GM11168 (cell line): ENCODE measurements around the gene MAP4K2.

ENCODE experiments used
- in situ Hi-C: fragments of 300-500 bp; cut with MboI; formaldehyde crosslinking; loops from one replicate; pipeline ENCODE4 v1.12.0; 2022; ENCODE audit warnings: low sequenced_read_pairs; ENCODE audit not compliant: unreplicated experiment

Gene MAP4K2

GRCh38 chr11:64839887-64840782, 37.1 kb upstream of the MAP4K2 start:
- in situ Hi-C loops, result no loop called here

GRCh38 chr11:64839335-64839734, 36.3 kb upstream of the MAP4K2 start:
- in situ Hi-C loops, result no loop called here

GRCh38 chr11:64838600-64839334, 35.8 kb upstream of the MAP4K2 start:
- in situ Hi-C loops, result no loop called here

- in situ Hi-C loops, result no loop called here
Observed at GRCh38 chr11:64837887-64838351, 34.9 kb upstream of the MAP4K2 start.

- in situ Hi-C loops, result no loop called here
Observed at GRCh38 chr11:64836448-64837072, 33.5 kb upstream of the MAP4K2 start.

- in situ Hi-C loops, result no loop called here
Observed at GRCh38 chr11:64835616-64836447, 32.8 kb upstream of the MAP4K2 start.

- in situ Hi-C loops, result no loop called here
Observed at GRCh38 chr11:64834723-64835615, 32.0 kb upstream of the MAP4K2 start.

- in situ Hi-C loops, result no loop called here
Observed at GRCh38 chr11:64834031-64834722, 31.2 kb upstream of the MAP4K2 start.

GRCh38 chr11:64833509-64833908, 30.5 kb upstream of the MAP4K2 start:
- in situ Hi-C loops, result no loop called here

- in situ Hi-C loops, result no loop called here
Observed at GRCh38 chr11:64833198-64833502, 30.1 kb upstream of the MAP4K2 start.

- in situ Hi-C loops, result no loop called here
Observed at GRCh38 chr11:64832467-64833197, 29.6 kb upstream of the MAP4K2 start.

GRCh38 chr11:64831411-64831891, 28.4 kb upstream of the MAP4K2 start:
- in situ Hi-C loops, result no loop called here

- in situ Hi-C loops, result no loop called here
Observed at GRCh38 chr11:64829536-64830251, 26.7 kb upstream of the MAP4K2 start.

- in situ Hi-C loops, result no loop called here
Observed at GRCh38 chr11:64827451-64827839, 24.4 kb upstream of the MAP4K2 start.

GRCh38 chr11:64826578-64827450, 23.8 kb upstream of the MAP4K2 start:
- in situ Hi-C loops, result no loop called here

GRCh38 chr11:64826062-64826461, 23.0 kb upstream of the MAP4K2 start:
- in situ Hi-C loops, result no loop called here
